H1 (cell line): ENCODE data around the gene RAB11A. TPM values are rescaled to one million over a fixed set of nuclear protein-coding genes. Genes with fewer than 3 reads are reported as not detected.

Source experiments
- CTCF ChIA-PET: fragments of 300-600 bp; sonication (Branson Sonifier 250); formaldehyde crosslinking; loops from one replicate; lab custom pipeline; 2021; ENCODE audit not compliant: partially characterized antibody; lab: Charles Lee
- POLR2A ChIA-PET: fragments of 300-600 bp; sonication (Branson Sonifier 250); formaldehyde crosslinking; loops from one replicate; lab custom pipeline; 2021; ENCODE audit warnings: inconsistent platforms; ENCODE audit not compliant: partially characterized antibody; lab: Charles Lee
- DNase-seq, 2 experiments: peaks; one replicate each; pipeline versions ENCODE4 v3.0.0 to v3.0.0-alpha.2; 2010 to 2022; ENCODE audit warnings: low spot score in 2 of 2, low read depth in 1 of 2, mixed read lengths in 1 of 2
- FAIRE-seq: peaks from 2 replicates; lab custom pipeline; 2011; peaks lifted over from hg19 to GRCh38; lab: Jason Lieb, UNC
- H2AFZ ChIP-seq: 2 replicates; pipeline ENCODE4 v1.8.1; 2012; ENCODE audit warnings: low read length, inconsistent platforms
- H2AK5ac ChIP-seq: 2 replicates; pipeline ENCODE4 v1.6.1; 2013; ENCODE audit warnings: low read depth, low read length
- H2BK120ac ChIP-seq: replicated peaks from 2 replicates; pipeline ENCODE3; 2013; ENCODE audit warnings: low read depth, low read length, inconsistent platforms
- H2BK12ac ChIP-seq: 2 replicates; pipeline ENCODE4 v1.6.1; 2013; ENCODE audit warnings: low read depth, low read length
- H2BK15ac ChIP-seq: 2 replicates; pipeline ENCODE4 v1.6.1; 2013; ENCODE audit warnings: low read length
- H2BK20ac ChIP-seq: 2 replicates; pipeline ENCODE4 v1.6.1; 2013; ENCODE audit warnings: low read length
- H2BK5ac ChIP-seq: 2 replicates; pipeline ENCODE4 v1.6.1; 2013; ENCODE audit warnings: low read depth, low read length
- H3K14ac ChIP-seq: 2 replicates; pipeline ENCODE4 v1.6.1; 2013; ENCODE audit warnings: inconsistent platforms; ENCODE audit not compliant: insufficient read length
- H3K18ac ChIP-seq: 2 replicates; pipeline ENCODE4 v1.6.1; 2013; ENCODE audit warnings: low read length; ENCODE audit errors: extremely low read depth
- H3K23ac ChIP-seq: 2 replicates; pipeline ENCODE4 v1.6.1; 2013; ENCODE audit warnings: inconsistent platforms; ENCODE audit not compliant: insufficient read length
- H3K23me2 ChIP-seq: 2 replicates; pipeline ENCODE4 v1.6.1; 2013; ENCODE audit warnings: low read depth, low read length
- H3K27ac ChIP-seq: 2 replicates; pipeline ENCODE4 v1.6.1; 2011; ENCODE audit warnings: low read depth, low read length, inconsistent platforms
- H3K27me3 ChIP-seq, 4 experiments: replicated peaks in 1 of 4; 1 replicate in 1 of 4; 2 replicates in 3 of 4; pipeline versions ENCODE4 v1.6.1 to v1.8.1; 2011 to 2013; ENCODE audit warnings: low read length in 3 of 4, mild to moderate bottlenecking in 3 of 4, inconsistent platforms in 2 of 4, mixed read lengths in 2 of 4, moderate library complexity in 1 of 4; ENCODE audit not compliant: control insufficient read depth in 3 of 4, insufficient read depth in 3 of 4; ENCODE audit errors: extremely low read depth in 1 of 4
- H3K36me3 ChIP-seq, 4 experiments: 2 replicates each; pipeline versions ENCODE4 v1.6.1 to v1.8.1; 2011 to 2013; ENCODE audit warnings: mild to moderate bottlenecking in 4 of 4, low read length in 3 of 4, moderate library complexity in 2 of 4, control low read depth in 1 of 4, inconsistent platforms in 1 of 4; ENCODE audit not compliant: insufficient read depth in 4 of 4, control insufficient read depth in 2 of 4
- H3K4ac ChIP-seq: replicated peaks from 2 replicates; pipeline ENCODE3; 2013; ENCODE audit warnings: low read length, low read depth, mixed read lengths, inconsistent platforms; ENCODE audit not compliant: insufficient read length
- H3K4me1 ChIP-seq, 4 experiments: replicated peaks in 1 of 4; 1 replicate in 1 of 4; 2 replicates in 3 of 4; pipeline versions ENCODE4 v1.6.1 to v1.8.1; 2011 to 2013; ENCODE audit warnings: low read length in 3 of 4, inconsistent platforms in 2 of 4, mixed read lengths in 1 of 4; ENCODE audit not compliant: insufficient read depth in 4 of 4, control insufficient read depth in 3 of 4
- H3K4me2 ChIP-seq, 2 experiments: 2 replicates each; pipeline versions ENCODE4 v1.6.1 to v1.8.1; 2011 to 2013; ENCODE audit warnings: low read depth in 2 of 2, low read length in 2 of 2, control low read depth in 1 of 2, inconsistent platforms in 1 of 2, mild to moderate bottlenecking in 1 of 2; ENCODE audit not compliant: insufficient read depth in 1 of 2
- H3K4me3 ChIP-seq, 4 experiments: fragments of 200-600, 300-600 bp in 1 of 4; sonication (generic), shearing (Covaris generic), sonication (Bioruptor Twin) in 1 of 4; 2 replicates each; pipeline versions ENCODE4 v1.5.1 to v1.8.1; 2011 to 2016; ENCODE audit warnings: low read length in 4 of 4, low read depth in 3 of 4, control low read depth in 2 of 4, inconsistent platforms in 2 of 4, mild to moderate bottlenecking in 2 of 4, mixed read lengths in 1 of 4, moderate library complexity in 1 of 4; ENCODE audit not compliant: insufficient read depth in 2 of 4; ENCODE audit errors: extremely low read depth in 1 of 4
- H3K56ac ChIP-seq: replicated peaks from 2 replicates; pipeline ENCODE3; 2013; ENCODE audit warnings: low read depth, mild to moderate bottlenecking, mixed read lengths, low read length, inconsistent platforms; ENCODE audit not compliant: insufficient read length
- H3K79me1 ChIP-seq: 2 replicates; pipeline ENCODE4 v1.6.1; 2013; ENCODE audit warnings: low read depth, low read length, control low read depth
- H3K79me2 ChIP-seq, 2 experiments: 2 replicates each; pipeline versions ENCODE4 v1.6.1 to v1.8.1; 2012 to 2013; ENCODE audit warnings: low read length in 2 of 2, mild to moderate bottlenecking in 2 of 2, inconsistent platforms in 1 of 2; ENCODE audit not compliant: insufficient read depth in 2 of 2, control insufficient read depth in 1 of 2
- H3K9ac ChIP-seq, 4 experiments: replicated peaks in 1 of 4; 1 replicate in 1 of 4; 2 replicates in 3 of 4; pipeline versions ENCODE4 v1.6.1 to v1.8.1; 2011 to 2013; ENCODE audit warnings: low read depth in 3 of 4, low read length in 3 of 4, control low read depth in 2 of 4, mild to moderate bottlenecking in 2 of 4, moderate library complexity in 2 of 4, inconsistent platforms in 1 of 4; ENCODE audit errors: extremely low read depth in 1 of 4
- H3K9me3 ChIP-seq, 2 experiments: 2 replicates each; pipeline versions ENCODE4 v1.6.1 to v1.8.1; 2012 to 2013; ENCODE audit warnings: mild to moderate bottlenecking in 2 of 2, moderate library complexity in 2 of 2, control low read depth in 1 of 2, inconsistent platforms in 1 of 2, low read depth in 1 of 2, low read length in 1 of 2, mixed read lengths in 1 of 2; ENCODE audit not compliant: insufficient read depth in 2 of 2
- H4K20me1 ChIP-seq, 2 experiments: replicated peaks in 1 of 2; 2 replicates each; pipeline versions ENCODE3 to v1.8.1; 2011 to 2013; ENCODE audit warnings: inconsistent platforms in 2 of 2, low read length in 2 of 2, mild to moderate bottlenecking in 1 of 2; ENCODE audit not compliant: insufficient read depth in 2 of 2, control insufficient read depth in 1 of 2
- H4K5ac ChIP-seq: 2 replicates; pipeline ENCODE4 v1.6.1; 2013; ENCODE audit warnings: low read length, low read depth, mixed read lengths, inconsistent platforms; ENCODE audit not compliant: insufficient read length
- H4K8ac ChIP-seq: 2 replicates; pipeline ENCODE4 v1.8.0; 2013; ENCODE audit warnings: mild to moderate bottlenecking, moderate library complexity, low read length, inconsistent platforms; ENCODE audit not compliant: insufficient read depth; ENCODE audit errors: extremely low read depth
- H4K91ac ChIP-seq: replicated peaks from 2 replicates; pipeline ENCODE3; 2013; ENCODE audit warnings: low read length, mixed read lengths, inconsistent platforms; ENCODE audit not compliant: insufficient read length
- RAD21 ChIP-seq, 2 experiments: IDR thresholded peaks in 1 of 2; conservative IDR thresholded peaks in 1 of 2; 2 replicates each; pipeline ENCODE4 v1.6.1; 2011; ENCODE audit warnings: low read depth in 2 of 2, low read length in 2 of 2, improper control_type of control experiment in 1 of 2, inconsistent platforms in 1 of 2, mild to moderate bottlenecking in 1 of 2, moderate library complexity in 1 of 2
- TBP ChIP-seq: IDR thresholded peaks from 2 replicates; pipeline ENCODE4 v1.6.1; 2011; ENCODE audit warnings: low read depth, low read length, improper control_type of control experiment
- WGBS, 2 experiments: shearing (Covaris generic) in 1 of 2; methylation state at CpG; one replicate each; pipeline versions ENCODE4 v1.1.6 to v1.1.7; 2013 to 2015; ENCODE audit warnings: low lambda C conversion rate in 2 of 2, mixed read lengths in 2 of 2, inconsistent platforms in 1 of 2, low coverage in 1 of 2, missing lambda C conversion rate in 1 of 2; ENCODE audit not compliant: insufficient replicate concordance in 2 of 2, insufficient coverage in 1 of 2, insufficient read length in 1 of 2; ENCODE audit errors: extremely low coverage in 1 of 2, missing lambda C conversion rate in 1 of 2; 5-methylcytosine and 5-hydroxymethylcytosine counted together
- polyA plus RNA-seq, 7 experiments: library from polyadenylated mRNA; depleted of rRNA in 3 of 7; stranded (reverse) in 5 of 7; unstranded in 2 of 7; fragments of >200 nt in 5 of 7; fragments of 200-250 nt in 2 of 7; gene quantifications; 1 replicate in 5 of 7; 2 replicates in 1 of 7; 4 replicates in 1 of 7; pipeline versions ENCODE4 v1.2.1 to v1.2.3, GENCODE V29; 2011 to 2013; ENCODE audit warnings: missing spikeins in 2 of 7, mixed read lengths in 2 of 7
- total RNA-seq: library from RNA; stranded (reverse); fragmentation: NEBNext Ultra II Directional; extraction: Animal tissue kit (Norgen Biotek cat#: 25700); gene quantifications from 2 replicates; pipeline ENCODE4 v1.2.1, GENCODE V29; 2021
- TF ChIP-seq, protein P1 (sequence below), 3 experiments: IDR thresholded peaks; 1 replicate in 2 of 3; 2 replicates in 1 of 3; pipeline versions ENCODE4 v1.5.1 to v1.6.1; 2011; ENCODE audit warnings: low read length in 3 of 3, mild to moderate bottlenecking in 3 of 3, inconsistent platforms in 2 of 3, low read depth in 1 of 3, moderate library complexity in 1 of 3; ENCODE audit not compliant: insufficient read depth in 1 of 3; ENCODE audit errors: control extremely low read depth in 1 of 3

The RAB11A gene
- total and polyA plus RNA-seq, 2 of the 8 experiments (the other 6 are each of a cell fraction or from before 2014, with no cell fraction given), result 211 to 254 TPM

DNA sequence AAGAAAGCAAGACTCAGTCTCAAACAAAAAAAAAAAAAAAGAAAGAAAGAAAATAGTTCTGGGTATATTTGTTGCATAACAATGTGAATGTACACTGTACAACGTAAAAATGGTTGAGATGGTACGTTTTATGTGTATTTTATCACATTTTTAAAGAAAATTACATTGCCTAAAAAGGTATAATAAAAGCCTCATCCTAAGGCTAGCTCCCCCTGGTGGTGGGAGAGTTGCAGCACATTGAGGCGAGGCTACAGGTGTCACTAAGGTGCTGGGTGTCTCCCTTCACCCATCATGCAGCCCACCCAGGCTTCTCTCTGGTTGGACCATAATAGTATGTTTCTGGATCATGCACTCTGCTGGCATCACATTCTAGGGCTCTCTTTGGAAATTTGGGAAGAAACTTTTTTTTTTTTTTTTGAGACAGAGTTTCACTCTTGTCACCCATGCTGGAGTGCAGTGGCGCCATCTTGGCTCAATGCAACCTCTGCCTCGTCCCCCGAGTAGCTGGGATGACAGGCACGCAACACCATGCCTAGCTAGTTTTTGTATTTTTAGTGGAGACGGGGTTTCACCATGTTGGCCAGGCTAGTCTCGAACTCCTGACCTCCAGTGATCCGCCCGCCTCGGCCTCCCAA is 12.4 kb upstream of the RAB11A start:
- FAIRE-seq (peak; percentile 24), DNase-seq (peak in 1 of 2 experiments; percentile 83)
- no peak overlapping the region for H3K4ac ChIP-seq
- H3K14ac ChIP-seq, result no peak overlapping the region
- no peaks in the 10 kb centered on the region for H3K79me1 ChIP-seq
- no peaks in the 10 kb centered on the region for H3K4me1 ChIP-seq
- H4K8ac ChIP-seq, result no peak overlapping the region
- H3K27me3 ChIP-seq, result no peaks in the 10 kb centered on the region
- no peak overlapping the region for H2BK12ac ChIP-seq
- H2BK15ac ChIP-seq, result no peak overlapping the region
- no peaks in the 10 kb centered on the region for H3K9me3 ChIP-seq
- H2BK20ac ChIP-seq, result no peak overlapping the region
- H3K9ac ChIP-seq, result no peak overlapping the region
- no peak overlapping the region for H2BK5ac ChIP-seq
- no peaks in the 10 kb centered on the region for H3K23me2 ChIP-seq
- no peak overlapping the region for H2BK120ac ChIP-seq
- H3K27ac ChIP-seq, result no peak overlapping the region
- no peak overlapping the region for H2AK5ac ChIP-seq
- no peak overlapping the region for H3K56ac ChIP-seq
- no peak overlapping the region for H3K18ac ChIP-seq
- ChIA-PET CTCF (interaction anchor here (0.6 to 5.0 kb wide), 34 partner anchors 8 to 610 kb away, joined by 3 to 40 read pairs (median 4); partner anchors contain the start of genes DENND4A, INTS14 and RAB11A), POLR2A (interaction anchor here (1.6 kb wide), 1 partner anchor 13 kb away, joined by 7 read pairs; the partner anchor contains the start of gene RAB11A)
- H3K36me3 ChIP-seq, result no peaks in the 10 kb centered on the region
- no peaks in the 10 kb centered on the region for H3K79me2 ChIP-seq
- H4K20me1 ChIP-seq, result no peaks in the 10 kb centered on the region
- 71% methylated on average over 12 of the region's 12 CpGs; no CpG with 5 or more reads in 1 of the 2 experiments for WGBS, 2 experiments
- H3K4me2 ChIP-seq, result no peak overlapping the region
- H3K4me3 ChIP-seq, result no peak overlapping the region
- H4K91ac ChIP-seq, result no peak overlapping the region
- no peak overlapping the region for H3K23ac ChIP-seq
- H2AFZ ChIP-seq, result no peak overlapping the region
- no peak overlapping the region for H4K5ac ChIP-seq
- TF ChIP-seq RAD21 (IDR thresholded peaks at IDR 0.05 in 1 of 2, conservative IDR thresholded peaks at IDR 0.05 in 1 of 2; ENCODE audit: low read depth in 2 of 2, low read length in 2 of 2) (peak; percentile 48 to 57), TBP (no peak)
- TF ChIP-seq, protein P1, sequence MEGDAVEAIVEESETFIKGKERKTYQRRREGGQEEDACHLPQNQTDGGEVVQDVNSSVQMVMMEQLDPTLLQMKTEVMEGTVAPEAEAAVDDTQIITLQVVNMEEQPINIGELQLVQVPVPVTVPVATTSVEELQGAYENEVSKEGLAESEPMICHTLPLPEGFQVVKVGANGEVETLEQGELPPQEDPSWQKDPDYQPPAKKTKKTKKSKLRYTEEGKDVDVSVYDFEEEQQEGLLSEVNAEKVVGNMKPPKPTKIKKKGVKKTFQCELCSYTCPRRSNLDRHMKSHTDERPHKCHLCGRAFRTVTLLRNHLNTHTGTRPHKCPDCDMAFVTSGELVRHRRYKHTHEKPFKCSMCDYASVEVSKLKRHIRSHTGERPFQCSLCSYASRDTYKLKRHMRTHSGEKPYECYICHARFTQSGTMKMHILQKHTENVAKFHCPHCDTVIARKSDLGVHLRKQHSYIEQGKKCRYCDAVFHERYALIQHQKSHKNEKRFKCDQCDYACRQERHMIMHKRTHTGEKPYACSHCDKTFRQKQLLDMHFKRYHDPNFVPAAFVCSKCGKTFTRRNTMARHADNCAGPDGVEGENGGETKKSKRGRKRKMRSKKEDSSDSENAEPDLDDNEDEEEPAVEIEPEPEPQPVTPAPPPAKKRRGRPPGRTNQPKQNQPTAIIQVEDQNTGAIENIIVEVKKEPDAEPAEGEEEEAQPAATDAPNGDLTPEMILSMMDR (IDR thresholded peaks at IDR 0.05; ENCODE audit: control extremely low read depth in 1 of 3, insufficient read depth in 1 of 3, low read depth in 1 of 3, low read length in 3 of 3), result peak; percentile 72 to 90 (median 89)
